Central memory CD8-positive, alpha-beta T cell (primary cell): Measurements from ENCODE around the gene PF4V1.

ENCODE experiments used
- ATAC-seq: fragments of 150-1000 bp; cut with Tn5 transposase; replicated peaks from 2 replicates; pipeline ENCODE4 v1.10.0; 2022; ENCODE audit warnings: mild to moderate bottlenecking, moderate FRiP score, moderate number of reproducible peaks; ENCODE audit not compliant: poor library complexity, severe bottlenecking; ENCODE audit errors: extremely low read depth
- DNase-seq, 2 donors: peaks; one replicate each; pipeline ENCODE4 v3.0.0; 2021; ENCODE audit warnings: low spot score in 2 of 2
- H3K27ac Mint-ChIP-seq: one replicate; pipeline ENCODE4 v1.8.0; 2022; ENCODE audit warnings: low read depth, mild to moderate bottlenecking, moderate library complexity, mixed read lengths
- H3K27me3 Mint-ChIP-seq: one replicate; pipeline ENCODE4 v1.8.0; 2022; ENCODE audit warnings: mixed read lengths
- H3K36me3 Mint-ChIP-seq: one replicate; pipeline ENCODE4 v1.8.0; 2022; ENCODE audit warnings: mild to moderate bottlenecking, moderate library complexity, mixed read lengths; ENCODE audit not compliant: insufficient read depth
- H3K4me1 Mint-ChIP-seq: one replicate; pipeline ENCODE4 v1.8.0; 2022; ENCODE audit warnings: mixed read lengths
- H3K4me3 Mint-ChIP-seq: one replicate; pipeline ENCODE4 v1.8.0; 2022; ENCODE audit warnings: mild to moderate bottlenecking, moderate library complexity, mixed read lengths
- H3K9me3 Mint-ChIP-seq: one replicate; pipeline ENCODE4 v1.8.0; 2022; ENCODE audit warnings: mixed read lengths

The PF4V1 gene

DNA sequence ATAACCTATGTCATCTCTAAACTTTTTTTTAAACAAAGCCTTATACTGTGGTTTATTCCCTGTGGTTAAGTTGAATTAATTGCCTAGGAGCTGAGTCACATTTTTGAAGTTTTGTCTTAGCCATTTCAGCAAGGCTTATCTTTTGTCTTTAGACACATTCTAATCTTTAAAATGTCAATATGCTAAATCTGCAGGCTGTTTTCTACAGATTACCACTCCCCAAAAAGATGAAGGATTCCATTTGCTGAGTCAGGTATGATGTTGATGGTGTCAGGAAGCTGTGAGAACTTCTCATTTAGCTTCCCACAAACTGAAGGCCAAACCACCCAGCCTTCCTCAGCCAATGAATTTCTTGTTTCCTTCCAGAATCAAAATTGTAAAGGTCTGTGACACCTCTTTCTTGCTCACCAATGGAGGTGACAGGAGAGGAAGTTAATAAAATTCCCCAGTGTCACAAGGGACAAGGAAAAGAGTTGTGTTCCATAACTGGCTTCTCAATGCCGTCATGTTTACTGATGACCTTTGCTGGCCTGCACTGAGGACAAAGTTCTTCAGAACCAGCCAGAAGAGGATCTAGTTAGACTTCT lies 20.4 kb upstream of the PF4V1 start:
- no peaks in the 10 kb centered on the region for H3K4me1 Mint-ChIP-seq
- no peak overlapping the region for H3K27ac Mint-ChIP-seq
- ATAC-seq: no peak
- DNase-seq: no peak
- no peaks in the 10 kb centered on the region for H3K36me3 Mint-ChIP-seq
- no peaks in the 10 kb centered on the region for H3K27me3 Mint-ChIP-seq
- no peak overlapping the region for H3K4me3 Mint-ChIP-seq
- H3K9me3 Mint-ChIP-seq: no peaks in the 10 kb centered on the region

- ATAC-seq: no peak
- no peaks in the 10 kb centered on the region for H3K27me3 Mint-ChIP-seq
- H3K4me1 Mint-ChIP-seq: no peaks in the 10 kb centered on the region
- no peaks in the 10 kb centered on the region for H3K36me3 Mint-ChIP-seq
- no peaks in the 10 kb centered on the region for H3K9me3 Mint-ChIP-seq
- no peak for DNase-seq
- no peak within 1 kb of the TSS for H3K4me3 Mint-ChIP-seq
- no peak within 1 kb of the TSS for H3K27ac Mint-ChIP-seq
These were observed 16.5 kb upstream of the PF4V1 start, which contains the start of gene CXCL6 for GRCh38 chr4:73836373-73837279. TSS of gene CXCL6 (plus strand) at chr4:73836678. CDS start at chr4:73836751, 73 bp downstream.

GRCh38 chr4:73839071-73839470 lies 14.0 kb upstream of the PF4V1 start:
- ATAC-seq: no peak
- Mint-ChIP-seq H3K27me3 (no peaks in the 10 kb centered on the region), H3K27ac (no peak overlapping the region), H3K4me1 (no peaks in the 10 kb centered on the region), H3K9me3 (no peaks in the 10 kb centered on the region), H3K36me3 (no peaks in the 10 kb centered on the region), H3K4me3 (no peak overlapping the region)
- no peak for DNase-seq

DNA sequence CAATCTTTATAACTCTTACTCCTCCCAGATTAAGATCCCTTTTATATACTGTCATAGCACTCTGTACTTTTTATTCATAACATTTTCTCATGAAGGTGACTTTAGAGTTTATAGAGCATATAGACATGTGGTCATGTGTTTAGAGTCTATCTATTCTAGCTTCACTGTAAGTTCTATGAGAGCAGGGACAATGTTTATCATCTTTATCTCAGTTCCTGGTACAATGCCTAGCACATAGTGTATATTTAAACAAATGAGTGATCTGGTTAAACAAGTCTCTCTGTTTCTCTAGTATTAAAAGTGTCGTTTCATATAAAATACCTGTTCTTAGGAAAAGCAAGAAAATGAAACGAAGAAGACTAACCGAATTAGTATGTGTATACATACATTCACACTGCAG lies 13.4 kb upstream of the PF4V1 start:
- no peaks in the 10 kb centered on the region for H3K27me3 Mint-ChIP-seq
- H3K9me3 Mint-ChIP-seq: no peaks in the 10 kb centered on the region
- H3K4me1 Mint-ChIP-seq: no peaks in the 10 kb centered on the region
- no peak overlapping the region for H3K27ac Mint-ChIP-seq
- DNase-seq (no peak), ATAC-seq (no peak)
- H3K36me3 Mint-ChIP-seq: no peaks in the 10 kb centered on the region
- no peak overlapping the region for H3K4me3 Mint-ChIP-seq

DNA sequence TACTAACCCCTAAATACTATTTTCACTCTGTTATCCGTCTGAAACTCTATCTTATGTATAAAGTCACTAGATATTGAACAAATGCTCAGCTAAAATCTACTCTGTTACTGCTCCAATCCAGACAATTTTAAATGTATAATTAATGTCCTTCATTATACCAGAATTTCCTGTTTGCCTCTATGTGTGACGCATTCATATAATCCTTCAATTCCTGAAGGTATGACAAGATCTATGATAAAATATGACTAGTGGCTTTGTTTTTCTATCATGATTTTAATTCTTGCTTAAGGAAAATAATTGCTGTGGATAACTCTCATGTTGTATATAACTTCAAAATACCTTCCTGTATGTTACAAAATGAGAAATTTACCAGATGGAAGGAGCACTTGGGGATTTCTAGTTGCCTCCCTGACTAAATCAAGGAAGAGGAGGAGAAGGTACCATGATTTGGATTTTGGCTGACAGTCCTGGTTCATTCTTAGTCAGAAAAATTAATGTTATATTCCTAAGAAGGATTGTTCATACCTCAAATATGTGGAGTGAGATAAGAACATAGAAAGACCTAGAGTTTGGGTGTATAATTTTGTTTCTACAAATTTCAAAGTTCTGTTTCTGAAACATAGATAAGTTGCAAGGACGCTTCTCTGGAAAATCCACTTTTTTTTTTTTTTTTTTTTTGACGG lies 11.7 kb upstream of the PF4V1 start:
- Mint-ChIP-seq H3K36me3 (no peaks in the 10 kb centered on the region), H3K9me3 (no peaks in the 10 kb centered on the region), H3K4me3 (no peak overlapping the region), H3K27me3 (no peaks in the 10 kb centered on the region), H3K27ac (no peak overlapping the region), H3K4me1 (no peaks in the 10 kb centered on the region)
- DNase-seq (no peak), ATAC-seq (no peak)

GRCh38 chr4:73842696-73843095 lies 10.4 kb upstream of the PF4V1 start:
- no peaks in the 10 kb centered on the region for H3K36me3 Mint-ChIP-seq
- no peaks in the 10 kb centered on the region for H3K27me3 Mint-ChIP-seq
- ATAC-seq: no peak
- H3K27ac Mint-ChIP-seq: no peak overlapping the region
- H3K4me3 Mint-ChIP-seq: no peak overlapping the region
- no peaks in the 10 kb centered on the region for H3K9me3 Mint-ChIP-seq
- no peaks in the 10 kb centered on the region for H3K4me1 Mint-ChIP-seq
- no peak for DNase-seq

- H3K4me3 Mint-ChIP-seq: no peak overlapping the region
- DNase-seq (no peak), ATAC-seq (no peak)
- H3K27me3 Mint-ChIP-seq: no peaks in the 10 kb centered on the region
- H3K9me3 Mint-ChIP-seq: no peaks in the 10 kb centered on the region
- no peaks in the 10 kb centered on the region for H3K36me3 Mint-ChIP-seq
- H3K4me1 Mint-ChIP-seq: no peaks in the 10 kb centered on the region
- H3K27ac Mint-ChIP-seq: no peak overlapping the region
These were observed 9.7 kb upstream of the PF4V1 start for GRCh38 chr4:73843369-73843768.

DNA sequence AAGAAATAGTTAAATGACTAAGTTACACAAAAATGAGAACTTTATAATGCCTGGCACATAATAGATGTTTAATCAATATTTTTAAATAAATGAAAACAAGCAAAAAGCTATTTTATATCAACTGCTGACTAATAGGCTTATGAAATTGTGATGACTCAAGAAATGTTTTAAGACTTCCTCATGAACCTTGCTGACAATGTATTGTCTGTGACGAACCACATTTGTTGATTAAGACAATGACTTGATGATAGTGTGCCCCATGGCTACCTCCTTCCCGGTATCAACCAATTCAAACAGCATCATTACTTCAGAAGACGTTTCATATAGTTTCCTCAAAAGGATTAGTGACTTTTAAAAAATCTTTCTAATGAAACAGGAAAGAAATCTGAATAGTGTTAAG lies 8.8 kb upstream of the PF4V1 start:
- DNase-seq (no peak), ATAC-seq (no peak)
- no peaks in the 10 kb centered on the region for H3K9me3 Mint-ChIP-seq
- no peak overlapping the region for H3K27ac Mint-ChIP-seq
- no peaks in the 10 kb centered on the region for H3K36me3 Mint-ChIP-seq
- no peak overlapping the region for H3K4me3 Mint-ChIP-seq
- H3K27me3 Mint-ChIP-seq: no peaks in the 10 kb centered on the region
- H3K4me1 Mint-ChIP-seq: no peaks in the 10 kb centered on the region

DNA sequence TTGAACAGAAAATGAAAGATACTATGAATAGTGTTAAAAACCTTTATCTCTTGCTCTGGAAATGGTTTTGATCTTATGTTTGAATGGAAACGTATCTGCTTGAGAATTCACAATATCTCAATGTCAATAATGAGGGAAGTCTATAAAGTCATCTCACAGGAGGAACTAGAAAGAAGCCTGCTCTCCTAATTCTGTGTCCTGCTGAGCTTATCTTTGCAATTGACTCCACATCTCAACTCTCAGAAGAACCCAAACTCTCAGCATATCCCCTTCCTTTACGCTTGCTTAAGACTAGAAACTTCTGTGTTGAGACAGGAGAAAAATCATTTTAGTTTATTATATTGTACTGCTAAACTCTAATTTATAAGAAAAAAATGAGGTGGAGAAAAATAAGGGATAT lies 8.3 kb upstream of the PF4V1 start:
- Mint-ChIP-seq H3K27me3 (no peaks in the 10 kb centered on the region), H3K9me3 (no peaks in the 10 kb centered on the region), H3K27ac (no peak overlapping the region), H3K36me3 (no peaks in the 10 kb centered on the region), H3K4me3 (no peak overlapping the region), H3K4me1 (no peaks in the 10 kb centered on the region)
- DNase-seq: no peak
- ATAC-seq: no peak

GRCh38 chr4:73847526-73848182 lies 5.4 kb upstream of the PF4V1 start:
- Mint-ChIP-seq H3K4me1 (no peaks in the 10 kb centered on the region), H3K27ac (no peak overlapping the region), H3K36me3 (no peaks in the 10 kb centered on the region), H3K27me3 (no peaks in the 10 kb centered on the region), H3K9me3 (no peaks in the 10 kb centered on the region), H3K4me3 (no peak overlapping the region)
- DNase-seq: no peak
- ATAC-seq: no peak

- DNase-seq (no peak), ATAC-seq (no peak)
- H3K27me3 Mint-ChIP-seq: no peaks in the 10 kb centered on the region
- H3K4me1 Mint-ChIP-seq: no peaks in the 10 kb centered on the region
- H3K36me3 Mint-ChIP-seq: no peaks in the 10 kb centered on the region
- H3K9me3 Mint-ChIP-seq: no peaks in the 10 kb centered on the region
- no peak overlapping the region for H3K27ac Mint-ChIP-seq
- no peak overlapping the region for H3K4me3 Mint-ChIP-seq
These were observed 4.8 kb upstream of the PF4V1 start for GRCh38 chr4:73848183-73848777.

DNA sequence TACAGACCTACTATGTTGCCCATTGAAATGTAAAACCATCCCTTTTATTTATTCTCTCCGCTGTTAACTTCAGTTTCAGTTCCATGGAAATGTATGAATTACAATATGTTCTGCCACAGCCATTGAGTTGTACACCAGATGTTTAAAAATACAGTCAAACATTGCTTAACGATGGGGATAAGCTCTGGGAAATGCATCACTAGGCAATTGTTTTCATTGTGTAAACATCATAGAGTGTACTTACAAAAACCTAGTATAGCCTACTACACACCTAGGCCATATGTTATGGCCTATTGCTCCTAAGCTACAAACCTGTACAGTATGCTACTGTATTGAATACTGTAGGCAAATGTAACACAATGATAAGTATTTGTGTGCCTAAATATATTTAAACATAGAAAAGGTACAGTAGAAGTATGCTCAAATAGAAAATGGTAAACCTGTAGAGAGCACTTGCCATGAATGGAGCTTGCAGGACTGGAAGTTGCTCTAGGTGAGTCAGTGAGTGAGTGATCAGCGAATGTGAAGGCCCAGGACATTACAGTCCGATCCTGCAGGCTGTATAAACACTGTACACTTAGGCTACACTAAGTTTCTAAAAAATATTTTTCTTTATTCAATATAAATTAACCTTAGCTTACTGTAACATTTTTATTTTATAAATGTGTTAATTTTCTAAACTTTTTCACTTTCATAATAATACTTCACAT lies 2.7 kb upstream of the PF4V1 start:
- Mint-ChIP-seq H3K36me3 (no peaks in the 10 kb centered on the region), H3K27ac (no peak overlapping the region), H3K4me3 (no peak overlapping the region), H3K4me1 (no peaks in the 10 kb centered on the region), H3K9me3 (peaks cover 4% of the 10 kb centered on the region), H3K27me3 (no peaks in the 10 kb centered on the region)
- DNase-seq (no peak), ATAC-seq (no peak)
